Skin epidermis (tissue), 12 donors: Measurements from ENCODE around the gene HTR3E.
A peak's percentile ranks its signal among the peaks of the same experiment; 100 is the strongest.
"Not testable (repeated sequence)": the region's sequence is repeated elsewhere in the genome, so short reads cannot be mapped to it uniquely, and the experiment has no call there.

Source experiments
- H3K27ac ChIP-seq, 21 experiments: fragments of 200-600 bp; sonication (generic) in 11 of 21; one replicate each; pipeline ENCODE4 v1.5.0; 2020; ENCODE audit warnings: mild to moderate bottlenecking in 3 of 21, inconsistent platforms in 2 of 21, moderate library complexity in 2 of 21
- H3K4me3 ChIP-seq, 7 experiments: fragments of 200-600 bp; sonication (generic) in 2 of 7; one replicate each; pipeline ENCODE4 v1.5.0; 2020; ENCODE audit warnings: inconsistent platforms in 2 of 7, mild to moderate bottlenecking in 2 of 7, moderate library complexity in 1 of 7

The HTR3E gene

DNA sequence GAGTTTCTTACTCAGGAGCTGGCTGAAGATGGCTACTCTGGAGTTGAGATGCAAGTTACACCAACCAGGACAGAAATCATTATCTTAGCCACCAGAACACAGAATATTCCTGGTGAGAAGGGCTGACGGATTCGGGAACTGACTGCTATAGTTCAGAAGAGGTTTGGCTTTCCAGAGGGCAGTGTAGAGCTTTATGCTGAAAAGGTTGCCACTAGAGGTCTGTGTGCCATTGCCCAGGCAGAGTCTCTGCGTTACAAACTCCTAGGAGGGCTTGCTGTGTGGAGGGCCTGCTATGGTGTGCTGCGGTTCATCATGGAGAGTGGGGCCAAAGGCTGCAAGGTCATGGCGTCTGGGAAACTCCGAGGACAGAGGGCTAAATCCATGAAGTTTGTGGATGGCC, 52.9 kb downstream of the HTR3E start:
- not testable (repeated sequence) for H3K4me3 ChIP-seq, H3K27ac ChIP-seq

DNA sequence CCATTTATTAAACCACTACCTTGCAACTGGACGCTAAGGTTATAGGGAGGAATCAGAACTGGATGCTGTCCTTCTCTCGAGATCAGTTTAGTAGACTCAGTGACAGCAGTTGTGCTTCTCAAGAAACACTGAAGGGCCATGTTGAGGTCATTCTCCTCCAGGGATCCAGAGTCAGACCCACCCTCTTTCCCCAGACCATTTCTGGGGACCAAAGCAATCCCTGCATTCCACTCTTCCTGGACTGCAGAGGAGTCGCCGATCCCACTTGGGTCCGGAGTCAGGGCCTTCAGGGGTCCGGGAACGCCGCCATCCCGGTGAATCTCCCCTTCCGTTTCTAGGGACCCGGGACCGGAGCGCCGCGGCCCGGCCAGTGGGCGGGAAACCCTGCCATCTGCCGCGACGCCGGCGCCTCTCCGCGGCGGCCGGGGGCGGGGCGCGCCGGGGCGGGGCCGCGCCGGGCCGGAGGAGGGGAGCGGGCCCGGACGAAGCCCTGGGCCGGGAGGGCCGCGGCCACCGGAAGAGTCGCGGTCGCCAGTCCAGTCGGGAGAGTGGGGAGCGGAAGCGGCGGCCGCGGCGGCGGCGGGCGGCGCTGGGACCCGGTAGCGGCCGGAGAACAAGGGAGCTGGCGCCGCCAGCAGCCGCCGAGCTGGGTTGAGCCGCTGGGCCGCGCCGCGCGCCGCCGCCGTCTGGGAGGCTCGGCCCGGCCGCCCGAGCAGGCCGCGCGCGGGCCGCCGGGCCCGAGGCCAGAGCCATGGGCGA, 58.2 kb downstream of the HTR3E start, which contains the start of gene DVL3:
TSS of gene DVL3 (plus strand) at position 493 of the 759 bp plus-strand sequence. CDS start at position 752, 259 bp downstream.
- H3K4me3 ChIP-seq = peak within 1 kb of the TSS; percentile 66 to 91 (median 77)

DNA sequence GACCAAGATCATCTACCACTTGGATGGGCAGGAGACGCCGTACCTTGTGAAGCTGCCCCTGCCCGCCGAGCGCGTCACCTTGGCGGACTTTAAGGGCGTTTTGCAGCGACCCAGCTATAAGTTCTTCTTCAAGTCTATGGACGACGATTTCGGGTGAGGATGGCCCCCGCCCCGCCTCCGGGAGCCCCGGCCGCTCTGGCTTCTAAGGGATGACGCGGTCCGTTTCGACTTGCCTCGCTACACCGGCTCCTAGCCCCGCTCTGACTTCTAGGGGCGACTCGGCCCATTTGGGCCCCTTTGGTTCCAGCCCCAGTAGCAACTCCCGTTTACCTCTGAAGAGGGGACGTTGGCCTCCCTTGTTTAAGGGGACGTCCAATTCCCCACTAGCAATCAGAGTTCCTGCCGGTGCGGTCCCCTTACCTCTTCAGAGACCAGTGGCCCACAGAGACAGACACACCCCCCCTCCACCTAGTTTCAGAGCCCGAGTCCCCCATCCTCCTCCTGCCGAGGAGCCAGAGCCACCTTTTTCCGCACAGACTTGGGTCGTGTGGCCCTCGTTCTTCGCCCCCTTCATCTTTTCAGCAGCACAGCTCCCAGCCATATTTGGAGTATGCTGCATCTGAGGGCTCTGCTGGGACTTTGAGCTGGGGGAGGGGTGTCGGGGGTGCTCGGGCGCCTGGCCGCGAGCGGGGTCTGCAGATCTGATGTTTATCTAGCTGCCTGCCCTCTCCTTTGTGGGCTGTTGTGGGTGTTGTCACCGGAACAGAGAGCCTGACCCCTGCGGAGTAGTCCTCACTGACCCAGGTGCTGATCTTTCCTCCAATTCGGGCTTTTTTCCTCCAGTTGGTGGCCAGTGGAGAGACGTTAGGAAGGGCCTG, 59.0 kb downstream of the HTR3E start:
- H3K27ac ChIP-seq = peak overlapping the region; percentile 39 to 94 (median 87)

More for the DNA sequence above, 58.2 kb downstream of the HTR3E start, which contains the start of gene DVL3:
- peak within 1 kb of the TSS; percentile 39 to 94 (median 87) for H3K27ac ChIP-seq

DNA sequence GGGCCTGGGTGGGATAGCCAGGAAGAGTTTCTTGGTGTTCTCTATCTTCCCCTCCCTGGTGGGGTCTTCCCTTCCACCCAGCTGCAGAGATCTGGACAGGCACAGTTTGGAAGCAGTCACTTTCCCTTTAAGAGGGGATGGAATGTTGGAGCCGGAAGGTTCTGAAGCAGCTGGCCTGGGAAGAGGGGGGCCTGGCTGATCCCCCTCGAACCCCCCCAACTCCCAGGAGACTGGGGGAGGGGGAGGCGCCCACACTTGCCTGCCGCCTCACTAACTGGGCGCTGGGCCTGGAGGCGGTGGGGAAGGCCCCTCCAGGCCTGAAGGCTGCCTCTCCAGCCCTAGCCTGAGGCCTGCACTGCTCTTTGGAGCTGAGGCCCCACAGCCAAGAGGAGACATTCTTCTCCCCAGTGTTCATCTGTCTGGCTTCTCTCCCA, 59.7 kb downstream of the HTR3E start:
- Histone ChIP-seq H3K4me3 (peak overlapping the region; percentile 66 to 91 (median 77)), H3K27ac (peak overlapping the region in 19 of 21 experiments; percentile 60 to 94 (median 87))

More for the DNA sequence above, 59.0 kb downstream of the HTR3E start:
- H3K4me3 ChIP-seq = peak overlapping the region; percentile 66 to 91 (median 77)
